KOPT-K1 (cell line): ENCODE results near the gene TEP1.

ENCODE experiments used
- H3K27ac ChIP-seq: fragments of 200-600 bp; sonication (generic); 2 replicates; pipeline ENCODE4 v1.5.1; 2016; ENCODE audit warnings: antibody characterized with exemption, mild to moderate bottlenecking, low read depth, low read length; ENCODE audit not compliant: poor library complexity, severe bottlenecking
- H3K36me3 ChIP-seq: fragments of 200-600 bp; sonication (generic); 2 replicates; pipeline ENCODE4 v1.5.1; 2017; ENCODE audit warnings: antibody characterized with exemption, mild to moderate bottlenecking, low read length, moderate library complexity; ENCODE audit not compliant: insufficient read depth
- H3K9me3 ChIP-seq: fragments of 200-600 bp; sonication (generic); 2 replicates; pipeline ENCODE4 v1.5.1; 2017; ENCODE audit warnings: antibody characterized with exemption, low read length, mild to moderate bottlenecking; ENCODE audit not compliant: insufficient read depth, poor library complexity, severe bottlenecking

TEP1 gene

DNA sequence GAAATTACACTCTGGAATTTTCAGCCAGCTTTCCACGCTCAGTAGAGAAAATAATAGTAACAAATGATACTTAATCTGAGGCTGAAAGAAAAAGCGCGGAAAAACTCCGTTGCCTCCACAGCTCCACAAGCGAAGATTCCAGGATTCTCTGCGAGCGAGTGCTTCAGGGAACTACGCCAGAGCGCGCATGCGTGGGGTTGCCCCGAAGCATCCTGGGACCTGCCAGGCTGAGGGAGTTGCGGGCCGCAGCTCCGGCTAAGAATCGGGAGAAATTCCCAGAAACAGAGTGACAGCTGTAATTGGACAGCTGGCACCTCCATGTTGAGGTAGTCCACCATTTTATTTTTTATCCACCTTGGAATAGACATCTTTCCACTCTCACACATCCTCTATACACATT is 95.6 kb downstream of the TEP1 start:
- no peak overlapping the region for H3K27ac ChIP-seq
- H3K9me3 ChIP-seq: no peaks in the 10 kb centered on the region
- H3K36me3 ChIP-seq: peaks cover 97% of the 10 kb centered on the region
